Astrocyte of the spinal cord (primary cell): ENCODE results near the gene FOXL1.

Experiments used
- DNase-seq: peaks from one replicate; pipeline ENCODE4 v3.0.0; 2011; ENCODE audit warnings: low read depth, low spot score
- H3K4me3 ChIP-seq: 2 replicates; pipeline ENCODE4 v1.5.1; 2011; ENCODE audit warnings: low read depth, mild to moderate bottlenecking, low read length, moderate library complexity
- in situ Hi-C: cut with HindIII; loops from 2 replicates; pipeline ENCODE4 v1.10.0; 2017; ENCODE audit warnings: low sequenced_read_pairs
- TF ChIP-seq, protein P1 (sequence below): IDR thresholded peaks from 2 replicates; pipeline ENCODE4 v1.5.1; 2012; ENCODE audit warnings: low read depth, mild to moderate bottlenecking, low read length, inconsistent platforms

FOXL1 gene

DNA sequence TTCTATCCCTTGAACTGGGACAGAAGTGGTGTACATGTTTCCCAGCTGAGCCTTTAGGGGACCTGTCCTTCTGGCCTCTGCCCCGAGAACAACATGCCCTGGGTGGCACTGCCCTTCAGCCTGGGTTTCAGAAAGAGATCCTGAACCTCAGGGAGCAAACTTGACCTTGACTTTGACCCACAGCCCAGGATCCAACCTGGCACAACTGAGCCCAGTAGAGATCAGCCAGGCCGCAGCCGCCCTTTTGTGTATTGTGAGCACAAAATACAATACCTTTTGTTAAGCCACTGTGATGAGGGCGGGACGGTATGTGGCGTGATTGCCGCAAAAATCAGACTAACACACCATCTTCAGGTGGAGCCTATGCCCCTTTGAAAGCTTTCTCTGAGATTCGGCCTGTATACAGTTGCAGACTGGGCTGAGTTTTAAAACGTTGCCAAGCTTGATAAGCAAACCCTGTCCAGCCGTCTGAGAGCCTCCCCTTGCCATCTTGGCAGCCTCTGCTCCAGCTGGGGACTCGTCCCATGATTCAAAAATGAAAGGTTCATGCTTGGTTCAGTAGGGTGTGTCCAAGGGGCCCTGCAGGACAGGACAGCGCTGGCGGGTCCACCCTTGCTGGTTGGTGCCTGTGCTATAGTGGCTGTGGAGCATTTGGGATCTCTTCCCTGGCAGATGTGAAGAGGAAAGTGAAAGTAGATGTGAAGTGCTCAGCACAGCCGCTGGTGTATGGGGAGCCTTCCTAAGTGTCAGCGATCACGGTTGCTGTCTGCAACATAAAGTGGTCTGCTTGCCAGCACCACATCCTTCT lies 40.3 kb downstream of the FOXL1 start:
- TF ChIP-seq, protein P1, sequence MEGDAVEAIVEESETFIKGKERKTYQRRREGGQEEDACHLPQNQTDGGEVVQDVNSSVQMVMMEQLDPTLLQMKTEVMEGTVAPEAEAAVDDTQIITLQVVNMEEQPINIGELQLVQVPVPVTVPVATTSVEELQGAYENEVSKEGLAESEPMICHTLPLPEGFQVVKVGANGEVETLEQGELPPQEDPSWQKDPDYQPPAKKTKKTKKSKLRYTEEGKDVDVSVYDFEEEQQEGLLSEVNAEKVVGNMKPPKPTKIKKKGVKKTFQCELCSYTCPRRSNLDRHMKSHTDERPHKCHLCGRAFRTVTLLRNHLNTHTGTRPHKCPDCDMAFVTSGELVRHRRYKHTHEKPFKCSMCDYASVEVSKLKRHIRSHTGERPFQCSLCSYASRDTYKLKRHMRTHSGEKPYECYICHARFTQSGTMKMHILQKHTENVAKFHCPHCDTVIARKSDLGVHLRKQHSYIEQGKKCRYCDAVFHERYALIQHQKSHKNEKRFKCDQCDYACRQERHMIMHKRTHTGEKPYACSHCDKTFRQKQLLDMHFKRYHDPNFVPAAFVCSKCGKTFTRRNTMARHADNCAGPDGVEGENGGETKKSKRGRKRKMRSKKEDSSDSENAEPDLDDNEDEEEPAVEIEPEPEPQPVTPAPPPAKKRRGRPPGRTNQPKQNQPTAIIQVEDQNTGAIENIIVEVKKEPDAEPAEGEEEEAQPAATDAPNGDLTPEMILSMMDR, result no peak
- DNase-seq, result no peak
- no peak overlapping the region for H3K4me3 ChIP-seq
- in situ Hi-C loops, result no loop called here

DNA sequence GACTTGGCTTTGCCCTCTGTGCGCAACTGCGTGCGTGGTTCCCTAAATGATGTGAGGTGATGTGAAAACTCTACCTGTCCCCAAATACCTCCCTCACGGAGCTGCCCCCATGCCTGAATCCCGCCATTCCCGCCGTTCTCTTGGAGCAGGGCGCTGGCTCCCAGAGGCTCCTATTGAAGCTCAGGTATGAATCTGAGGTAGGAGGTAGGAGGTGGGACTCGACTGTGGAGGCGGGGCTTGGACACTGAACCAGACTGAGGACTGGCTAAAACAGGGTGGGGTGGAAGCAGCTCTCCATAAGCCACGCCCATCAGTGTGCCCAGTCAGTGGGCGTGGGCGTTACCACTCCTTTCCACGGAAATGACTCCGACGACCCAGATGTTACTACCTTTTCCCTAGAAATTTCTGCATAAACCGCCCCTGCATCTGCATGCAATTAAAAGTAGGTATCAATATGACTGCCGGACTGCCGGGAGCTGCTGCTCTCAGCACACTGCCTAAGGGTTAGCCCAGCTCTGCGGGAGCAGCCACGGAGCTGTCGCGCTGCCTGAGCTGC lies 41.0 kb downstream of the FOXL1 start:
- TF ChIP-seq, protein P1, result no peak
- DNase-seq, result no peak
- no peak overlapping the region for H3K4me3 ChIP-seq
- in situ Hi-C loops, result no loop called here

DNA sequence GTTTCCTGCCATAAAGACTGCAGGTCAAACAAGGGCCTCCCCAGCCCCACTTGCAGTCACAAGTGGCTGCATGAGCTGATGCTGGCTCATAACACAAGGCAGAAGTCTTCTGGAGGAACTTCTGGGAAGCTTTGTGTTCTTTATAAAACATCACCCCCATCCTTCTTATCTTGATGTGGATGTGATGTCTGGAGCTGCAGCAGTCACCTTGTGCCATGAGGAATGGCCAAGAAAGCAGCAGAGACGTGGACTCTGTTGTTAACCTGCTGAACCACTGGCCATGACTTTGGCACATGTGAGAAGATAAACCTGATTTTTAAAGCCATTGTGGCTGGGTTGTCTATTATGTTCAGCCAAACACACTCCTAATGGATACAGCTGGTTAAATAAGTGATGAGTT lies 41.8 kb downstream of the FOXL1 start:
- in situ Hi-C loops, result no loop called here
- TF ChIP-seq, protein P1, result no peak
- no peak for DNase-seq
- H3K4me3 ChIP-seq, result no peak overlapping the region

DNA sequence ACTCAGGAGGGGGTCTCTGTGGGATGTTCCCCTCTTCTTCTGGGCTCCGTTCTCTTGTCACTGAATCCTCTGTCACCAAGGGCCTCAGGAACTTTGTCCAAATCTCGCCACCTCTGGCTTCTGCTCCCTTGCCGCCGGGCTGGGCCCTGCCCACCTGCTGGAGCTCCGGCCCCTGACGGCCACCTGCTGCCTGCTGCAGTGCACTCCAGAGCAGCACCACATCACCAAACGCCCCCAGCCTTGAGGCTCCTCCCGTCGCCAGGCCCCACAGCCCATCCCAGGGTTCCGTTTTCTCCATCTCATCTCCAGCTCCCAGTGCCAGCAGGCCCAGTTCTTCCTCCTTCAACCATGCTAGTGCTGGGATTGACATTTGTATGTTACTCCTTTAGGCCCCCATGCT lies 43.6 kb downstream of the FOXL1 start:
- in situ Hi-C loops, result no loop called here
- no peak overlapping the region for H3K4me3 ChIP-seq
- no peak for DNase-seq
- TF ChIP-seq, protein P1, result no peak

DNA sequence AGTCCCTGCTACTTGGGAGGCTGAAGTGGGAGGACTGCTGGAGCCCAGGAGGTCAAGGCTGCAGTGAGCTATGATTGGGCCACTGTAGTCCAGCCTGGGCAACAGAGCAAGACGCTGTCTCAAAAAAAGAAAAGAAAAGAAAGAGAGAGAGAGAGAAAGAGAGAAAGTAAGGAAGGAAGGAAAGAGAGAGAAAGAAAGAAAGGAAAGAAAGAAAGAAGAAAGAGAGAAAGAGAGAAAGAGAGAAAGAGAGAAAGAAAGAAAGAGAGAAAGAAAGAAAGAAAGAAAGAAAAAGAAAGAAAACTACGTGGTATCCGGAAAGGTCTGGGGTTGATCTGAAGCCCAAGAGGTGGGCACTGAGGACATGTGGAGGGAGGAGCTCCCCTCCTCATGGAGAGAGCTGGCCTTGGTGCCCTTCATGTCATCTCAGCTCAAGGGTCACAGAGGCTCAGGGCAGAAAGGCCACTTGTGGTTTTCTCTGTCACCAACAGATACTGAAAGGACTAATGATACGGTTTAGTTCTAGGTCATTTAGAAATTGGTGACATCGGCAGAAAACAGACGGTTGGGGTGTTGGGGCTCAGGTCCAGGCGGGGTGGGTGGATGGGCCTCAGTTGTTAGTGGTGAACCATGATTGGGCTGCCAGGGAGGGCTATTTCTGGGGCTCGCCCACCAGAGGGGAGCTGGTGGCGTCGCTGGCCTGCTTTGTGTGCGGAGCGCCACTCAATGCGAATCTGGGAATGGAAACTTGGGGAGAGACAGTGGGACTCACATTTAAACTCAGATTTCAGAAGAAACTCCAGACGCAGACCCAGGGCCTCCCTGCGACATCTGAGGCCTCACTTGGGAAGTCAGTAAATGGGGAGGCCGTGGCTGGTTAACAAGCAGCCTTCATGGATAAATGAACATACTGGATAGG lies 44.6 kb downstream of the FOXL1 start:
- in situ Hi-C loops, result no loop called here
- no peak overlapping the region for H3K4me3 ChIP-seq
- no peak for DNase-seq
- TF ChIP-seq, protein P1, result no peak

DNA sequence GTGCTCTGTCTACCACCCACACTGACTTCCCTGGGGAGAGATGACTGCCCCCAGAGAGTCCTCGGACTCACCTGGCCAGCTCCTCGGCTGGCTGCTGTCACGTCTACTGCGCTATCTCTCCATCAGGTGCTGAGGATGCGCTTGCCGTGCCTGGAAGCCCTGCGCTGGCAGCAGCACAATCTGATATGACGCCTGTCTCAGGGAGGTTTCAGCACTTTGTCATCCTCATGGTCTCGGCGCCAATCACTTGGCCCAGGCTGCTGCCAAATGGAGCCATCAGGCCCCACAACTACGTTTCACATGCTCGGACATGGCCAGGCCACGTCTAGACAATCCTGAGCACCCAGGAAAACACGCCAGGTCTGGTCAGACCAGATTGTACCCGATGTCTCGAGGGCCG lies 46.7 kb downstream of the FOXL1 start:
- TF ChIP-seq, protein P1, result no peak
- in situ Hi-C loops, result no loop called here
- DNase-seq, result no peak
- no peak overlapping the region for H3K4me3 ChIP-seq
